ENCODE results near the gene DNAJB8. TPM values are rescaled to one million over a fixed set of nuclear protein-coding genes. Genes with fewer than 3 reads are reported as not detected.

Gene DNAJB8
- total and polyA plus RNA-seq, 12 donors: not detected

DNA sequence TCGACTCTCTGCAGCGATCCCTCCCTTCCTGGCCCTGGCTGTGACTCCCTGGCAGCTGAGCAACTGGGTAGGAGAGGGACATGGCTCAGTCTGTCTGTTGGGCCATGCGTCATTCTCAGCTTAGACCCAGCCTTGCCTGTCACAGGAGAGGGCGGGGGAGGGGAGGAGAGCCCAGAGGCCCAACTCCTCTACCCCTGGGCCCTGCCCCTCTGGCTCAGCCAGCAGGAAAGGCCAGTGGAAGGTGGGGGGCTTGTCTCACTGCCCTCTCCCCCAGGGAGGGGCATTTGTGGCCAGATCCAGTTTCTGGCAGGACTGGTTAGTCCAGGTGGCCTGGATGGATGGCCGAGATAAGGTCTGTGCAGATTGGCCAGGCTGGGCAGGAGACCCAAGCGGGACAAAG, 31.6 kb downstream of the DNAJB8 start:
- TF ChIP-seq, protein P1, sequence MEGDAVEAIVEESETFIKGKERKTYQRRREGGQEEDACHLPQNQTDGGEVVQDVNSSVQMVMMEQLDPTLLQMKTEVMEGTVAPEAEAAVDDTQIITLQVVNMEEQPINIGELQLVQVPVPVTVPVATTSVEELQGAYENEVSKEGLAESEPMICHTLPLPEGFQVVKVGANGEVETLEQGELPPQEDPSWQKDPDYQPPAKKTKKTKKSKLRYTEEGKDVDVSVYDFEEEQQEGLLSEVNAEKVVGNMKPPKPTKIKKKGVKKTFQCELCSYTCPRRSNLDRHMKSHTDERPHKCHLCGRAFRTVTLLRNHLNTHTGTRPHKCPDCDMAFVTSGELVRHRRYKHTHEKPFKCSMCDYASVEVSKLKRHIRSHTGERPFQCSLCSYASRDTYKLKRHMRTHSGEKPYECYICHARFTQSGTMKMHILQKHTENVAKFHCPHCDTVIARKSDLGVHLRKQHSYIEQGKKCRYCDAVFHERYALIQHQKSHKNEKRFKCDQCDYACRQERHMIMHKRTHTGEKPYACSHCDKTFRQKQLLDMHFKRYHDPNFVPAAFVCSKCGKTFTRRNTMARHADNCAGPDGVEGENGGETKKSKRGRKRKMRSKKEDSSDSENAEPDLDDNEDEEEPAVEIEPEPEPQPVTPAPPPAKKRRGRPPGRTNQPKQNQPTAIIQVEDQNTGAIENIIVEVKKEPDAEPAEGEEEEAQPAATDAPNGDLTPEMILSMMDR (IDR thresholded peaks at IDR 0.05): no peak
- no peak overlapping the region for H3K27ac ChIP-seq
- intact Hi-C loops (cut with DNase I): no loop called here
- no peaks in the 10 kb centered on the region for H3K9me3 ChIP-seq
- DNase-seq (no peak), ATAC-seq (peak in 1 of 8 donors; percentile 13)
- no peaks in the 10 kb centered on the region for H3K36me3 ChIP-seq
- 87 to 88% methylated on average over 6 of the region's 6 CpGs for WGBS, 2 donors
- no peak overlapping the region for H3K4me3 ChIP-seq
- peaks cover 0 to 14% (median 7%) of the 10 kb centered on the region in 9 donors for H3K4me1 ChIP-seq
- peaks cover 12 to 60% (median 42%) of the 10 kb centered on the region in 7 donors for H3K27me3 ChIP-seq

DNA sequence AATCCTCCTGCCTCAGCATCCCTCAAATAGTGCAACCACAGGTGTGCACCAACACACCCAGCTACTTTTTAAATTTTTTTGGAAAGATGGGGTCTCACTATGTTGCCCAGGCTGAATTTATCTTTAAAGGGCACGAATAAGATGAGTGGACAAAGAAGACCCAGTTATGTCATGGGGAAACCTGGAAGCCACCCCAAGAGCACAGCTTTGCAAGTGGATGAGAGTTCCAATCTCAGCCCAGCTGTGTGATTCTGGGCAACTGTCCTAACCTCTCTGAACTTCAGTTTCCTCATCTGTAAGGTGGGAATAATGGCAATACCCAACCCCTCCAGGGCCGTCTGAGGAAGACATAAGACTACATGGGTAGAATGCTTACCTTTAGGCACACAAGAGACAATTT, 32.2 kb downstream of the DNAJB8 start:
- intact Hi-C loops (cut with DNase I): no loop called here
- peaks cover 12 to 66% (median 41%) of the 10 kb centered on the region in 7 donors for H3K27me3 ChIP-seq
- no peaks in the 10 kb centered on the region for H3K9me3 ChIP-seq
- H3K4me3 ChIP-seq: no peak overlapping the region
- no peak overlapping the region for H3K27ac ChIP-seq
- H3K36me3 ChIP-seq: no peaks in the 10 kb centered on the region
- TF ChIP-seq, protein P1 (IDR thresholded peaks at IDR 0.05): no peak
- ATAC-seq: no peak
- 92 to 94% methylated on average over 2 of the region's 2 CpGs for WGBS, 2 donors
- DNase-seq: no peak
- peaks cover 0 to 14% (median 7%) of the 10 kb centered on the region in 9 donors for H3K4me1 ChIP-seq

DNA sequence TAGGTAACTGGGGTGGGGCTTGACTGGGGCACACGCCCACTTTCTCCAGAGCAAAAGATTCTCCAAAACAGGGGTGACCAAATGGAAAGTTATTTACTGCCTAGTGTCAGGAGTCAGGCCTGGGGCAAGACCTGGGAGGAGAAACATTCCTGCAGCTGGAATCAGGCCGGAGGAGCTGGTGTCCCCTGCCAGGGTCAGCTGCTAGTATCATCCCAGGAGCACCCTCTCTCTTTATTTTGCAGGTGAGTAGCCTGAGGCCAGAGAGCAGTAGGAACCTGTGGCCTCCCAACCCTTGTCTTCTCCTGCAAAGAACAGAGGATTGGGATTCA, 32.9 kb downstream of the DNAJB8 start:
- TF ChIP-seq, protein P1 (IDR thresholded peaks at IDR 0.05): no peak
- no peak for ATAC-seq
- no peak overlapping the region for H3K4me3 ChIP-seq
- intact Hi-C loops (cut with DNase I): no loop called here
- H3K4me1 ChIP-seq: peaks cover 0 to 14% (median 7%) of the 10 kb centered on the region in 9 donors
- WGBS, 2 donors: 63 to 70% methylated on average over 2 of the region's 2 CpGs
- peaks cover 12 to 63% (median 40%) of the 10 kb centered on the region in 7 donors for H3K27me3 ChIP-seq
- DNase-seq: no peak
- H3K27ac ChIP-seq: no peak overlapping the region
- H3K9me3 ChIP-seq: no peaks in the 10 kb centered on the region
- no peaks in the 10 kb centered on the region for H3K36me3 ChIP-seq

DNA sequence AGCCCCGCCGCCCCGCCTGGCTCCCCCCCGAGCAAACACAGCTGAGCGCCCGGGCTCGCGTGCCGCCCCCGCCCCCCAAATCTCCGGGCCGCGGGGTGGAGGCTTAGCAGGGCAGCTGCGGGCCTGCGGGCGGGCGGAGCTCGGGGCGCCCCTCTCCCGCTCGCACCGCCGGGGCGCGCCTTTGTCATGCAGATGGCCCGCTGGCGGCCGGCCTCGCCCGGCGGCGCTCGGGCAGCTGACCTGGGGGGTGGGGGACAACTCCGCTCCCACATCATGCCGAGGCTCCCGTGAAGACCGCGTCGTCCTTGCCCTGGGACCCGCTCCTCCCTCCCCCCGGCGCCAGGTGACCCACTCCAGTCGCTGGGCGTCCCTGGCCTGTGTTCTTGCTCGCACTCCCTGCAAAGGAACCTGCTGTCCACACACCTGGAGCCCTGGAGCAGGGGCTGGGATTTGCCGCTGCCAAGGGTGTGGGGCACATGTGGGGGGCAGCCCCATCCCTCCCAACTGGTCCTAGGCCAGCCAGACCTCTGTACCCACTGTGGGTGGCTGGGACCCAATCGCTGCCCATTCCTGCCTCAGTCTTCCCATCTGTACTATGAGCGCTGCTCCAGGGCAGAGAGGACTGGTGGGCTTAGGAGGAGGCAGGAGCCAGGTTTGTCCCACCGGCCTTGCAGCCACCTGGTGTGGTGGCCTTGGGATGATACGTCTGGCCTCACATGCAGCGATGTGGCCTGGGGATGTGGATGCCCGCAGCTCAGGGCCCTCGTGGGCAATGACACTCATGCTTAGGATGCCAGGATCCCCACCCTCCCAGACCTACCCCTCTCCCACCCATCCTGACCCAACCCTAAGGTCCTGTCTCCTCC, 33.5 kb downstream of the DNAJB8 start:
- ATAC-seq: peak in 4 of 8 donors; percentile 15 to 37 (median 24)
- no peak for DNase-seq
- Histone ChIP-seq H3K36me3 (no peaks in the 10 kb centered on the region), H3K4me3 (peak overlapping the region; percentile 26 to 53 (median 39)), H3K4me1 (peaks cover 0 to 14% (median 7%) of the 10 kb centered on the region in 9 donors), H3K27ac (no peak overlapping the region), H3K9me3 (no peaks in the 10 kb centered on the region), H3K27me3 (peaks cover 12 to 63% (median 45%) of the 10 kb centered on the region in 7 donors)
- TF ChIP-seq, protein P1 (IDR thresholded peaks at IDR 0.05): peak in 3 of 9 donors; percentile 13 to 31 (median 22)
- intact Hi-C loops (cut with DNase I): no loop called here
- 14 to 15% methylated on average over 48 to 53 of the region's 53 CpGs for WGBS, 2 donors
